IPS DF 4.7 (cell line): ENCODE measurements around the gene RTN1.

Experiments used
- DNase-seq: peaks from one replicate; pipeline ENCODE4 v3.0.0-alpha.2; 2013; ENCODE audit warnings: low spot score; ENCODE audit errors: extremely low read depth

Gene RTN1

DNA sequence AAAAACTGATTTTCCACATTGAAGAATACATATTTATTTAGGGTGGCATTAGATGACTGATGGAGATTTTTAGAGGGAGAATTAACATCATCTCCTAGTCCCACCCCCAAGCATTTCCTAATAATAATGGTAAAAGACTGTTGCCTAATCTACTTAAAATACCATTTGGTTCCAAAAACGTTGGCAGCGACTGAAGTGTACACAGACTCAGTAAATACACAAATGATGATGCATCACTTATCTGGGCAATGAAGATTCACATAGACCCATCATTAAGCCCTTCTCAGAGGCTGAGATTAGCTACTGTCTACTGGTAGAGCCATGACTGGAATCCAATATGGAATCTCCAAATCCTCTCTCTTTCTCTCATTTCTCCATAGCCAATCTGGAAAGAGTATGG is 18.2 kb downstream of the RTN1 start:
- no peak for DNase-seq

DNA sequence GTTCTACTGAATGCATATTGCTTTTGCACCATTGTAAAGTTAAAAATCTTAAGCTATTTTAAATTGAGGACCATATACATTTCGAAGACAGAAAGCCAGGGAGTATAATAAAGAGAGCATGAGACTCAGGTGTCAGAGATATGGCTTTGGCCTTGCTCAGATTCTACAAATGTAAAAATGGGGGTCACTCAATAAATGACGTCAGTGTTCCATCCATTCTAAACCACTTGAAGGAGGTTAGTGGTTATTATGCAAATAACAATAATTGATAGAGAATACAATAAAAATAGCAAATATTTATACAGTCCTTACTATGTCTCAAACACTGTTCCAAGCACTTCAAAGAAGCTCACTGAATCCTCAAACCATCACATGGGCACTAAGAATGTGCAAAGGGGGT is 20.1 kb downstream of the RTN1 start:
- DNase-seq: no peak

DNA sequence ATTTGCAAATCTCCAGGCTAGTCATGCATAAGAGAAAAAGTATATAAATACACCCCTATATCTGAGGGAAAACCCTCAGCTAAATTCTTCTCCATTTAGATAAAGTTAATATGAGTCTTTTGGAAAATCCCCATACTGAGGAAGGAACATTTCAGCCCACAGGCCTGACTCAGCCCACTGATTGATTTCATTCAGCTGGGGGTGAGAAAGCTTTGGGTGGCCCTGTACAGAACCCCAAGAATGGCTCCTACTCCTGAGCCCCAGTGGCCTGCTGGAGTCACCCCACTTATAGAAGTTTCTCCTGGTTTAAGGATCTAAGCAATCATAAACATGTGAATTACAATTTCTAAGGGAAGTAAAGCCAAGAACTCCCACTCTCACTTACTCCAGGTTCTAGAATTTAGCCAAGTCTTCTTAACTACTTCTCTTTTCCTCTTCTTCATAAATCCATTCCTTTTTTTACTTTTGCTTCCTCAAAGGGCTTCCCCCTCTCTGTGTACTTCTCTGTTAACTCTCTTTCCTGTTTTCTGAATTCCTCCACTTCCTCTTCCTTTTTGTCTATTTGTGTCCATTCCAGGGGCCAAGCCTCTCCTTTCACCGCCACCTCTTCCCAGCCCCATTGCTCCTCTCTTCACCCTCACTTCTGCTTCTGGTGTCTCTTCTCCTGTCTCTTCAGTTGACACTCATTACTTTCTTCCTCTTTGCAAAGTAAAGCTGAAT is 21.0 kb downstream of the RTN1 start:
- DNase-seq: no peak

DNA sequence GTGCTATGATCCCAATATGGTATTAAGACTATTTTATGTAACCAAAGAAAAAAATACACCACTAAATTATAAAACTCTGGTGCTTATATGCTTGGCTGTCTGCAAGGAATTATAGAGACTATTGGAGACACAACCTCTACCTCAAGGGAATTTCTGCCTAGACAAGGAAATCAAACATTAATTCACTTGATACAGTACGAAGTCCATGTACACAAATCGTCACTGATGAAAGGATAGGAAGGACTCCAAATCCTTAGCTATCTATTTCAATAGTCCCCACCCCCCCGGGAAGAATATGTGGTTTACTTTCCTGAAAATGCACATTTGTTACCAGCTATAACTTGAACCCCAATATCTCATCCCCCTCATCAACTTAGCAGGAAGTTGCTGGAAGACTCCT is 21.9 kb downstream of the RTN1 start:
- DNase-seq: no peak

DNA sequence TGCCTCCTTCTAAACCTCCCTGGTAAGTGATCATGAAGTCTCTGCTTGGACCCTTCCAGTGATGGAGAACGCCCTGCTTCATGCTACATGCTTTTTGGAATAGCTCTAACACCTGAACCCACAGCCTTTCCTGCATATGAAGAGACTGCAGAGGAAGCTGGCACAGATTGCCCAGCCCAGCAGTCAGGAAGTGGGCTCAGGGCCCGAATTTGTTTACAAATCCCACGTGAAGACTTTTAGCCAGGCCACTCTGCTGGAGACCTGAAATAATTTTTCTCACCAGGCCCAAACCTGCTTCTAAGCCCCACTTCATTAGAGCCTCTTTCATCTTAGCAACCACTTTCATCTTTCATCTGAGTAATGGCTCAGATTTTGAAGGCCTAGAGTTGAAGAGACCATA is 22.9 kb downstream of the RTN1 start:
- no peak for DNase-seq

DNA sequence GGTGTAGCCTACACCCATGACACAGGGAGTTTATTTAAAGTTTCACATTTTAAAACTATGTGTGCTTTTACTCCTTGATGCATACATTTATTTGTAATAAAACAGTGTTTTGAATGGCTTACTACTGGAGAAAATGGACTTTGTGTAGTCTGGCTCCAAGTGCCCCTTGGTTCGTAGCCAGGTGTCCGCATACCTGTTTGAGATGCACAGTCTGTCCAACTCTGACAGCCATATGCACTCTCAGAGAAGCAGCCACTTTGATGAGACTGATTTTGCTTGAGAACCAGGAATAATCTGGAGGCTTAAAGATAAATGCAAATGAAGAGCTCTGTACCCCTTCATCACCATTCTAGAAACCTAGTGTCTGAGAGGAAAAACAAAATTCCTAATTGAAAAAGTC is 24.0 kb downstream of the RTN1 start:
- DNase-seq: no peak

DNA sequence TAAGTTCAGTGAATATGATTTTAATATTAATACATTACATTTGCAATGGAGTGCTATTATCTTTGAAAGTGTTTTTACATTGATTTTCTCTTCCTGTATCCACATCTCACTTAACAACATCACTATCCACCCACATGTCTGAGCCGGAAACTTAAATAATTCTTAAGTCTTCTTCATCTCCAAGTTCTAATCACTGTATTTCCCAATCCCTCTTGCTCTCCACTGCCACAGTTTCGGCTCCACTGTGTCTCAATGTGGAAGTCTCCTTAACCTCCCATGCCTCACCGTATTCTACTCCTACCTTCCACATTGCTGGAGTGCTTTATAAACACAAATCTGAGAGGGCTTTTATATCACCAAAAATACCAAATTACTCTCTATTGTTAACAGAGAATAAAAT is 25.3 kb downstream of the RTN1 start:
- no peak for DNase-seq

DNA sequence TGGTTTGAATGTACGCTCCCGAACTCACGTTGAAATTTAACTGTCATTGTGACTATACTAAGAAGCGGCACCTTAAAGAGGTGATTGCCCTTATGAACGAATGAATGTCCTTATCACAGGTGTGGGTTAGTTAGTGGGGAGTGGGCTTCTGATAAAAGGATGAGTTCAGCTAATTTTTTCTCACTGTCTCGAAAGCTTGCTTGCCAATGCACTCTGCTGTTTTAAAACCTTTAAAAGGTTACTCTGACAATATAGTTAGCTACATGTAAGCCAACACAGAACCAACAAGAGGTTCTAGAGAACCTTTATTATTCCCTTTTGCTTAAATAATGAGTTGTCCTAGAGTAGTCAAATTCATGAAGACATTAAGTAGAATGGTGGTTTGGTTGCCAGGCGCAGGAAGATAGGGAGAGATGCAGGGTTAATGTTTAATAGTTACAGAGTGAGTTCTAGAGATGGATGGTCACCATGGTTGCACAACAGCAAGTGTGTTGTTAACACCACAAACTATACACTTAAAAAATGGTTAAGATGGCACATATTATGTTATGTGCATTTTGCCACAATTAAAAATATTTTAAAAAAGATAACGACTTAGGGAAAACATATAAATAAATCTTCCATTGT is 26.3 kb downstream of the RTN1 start:
- DNase-seq: no peak

DNA sequence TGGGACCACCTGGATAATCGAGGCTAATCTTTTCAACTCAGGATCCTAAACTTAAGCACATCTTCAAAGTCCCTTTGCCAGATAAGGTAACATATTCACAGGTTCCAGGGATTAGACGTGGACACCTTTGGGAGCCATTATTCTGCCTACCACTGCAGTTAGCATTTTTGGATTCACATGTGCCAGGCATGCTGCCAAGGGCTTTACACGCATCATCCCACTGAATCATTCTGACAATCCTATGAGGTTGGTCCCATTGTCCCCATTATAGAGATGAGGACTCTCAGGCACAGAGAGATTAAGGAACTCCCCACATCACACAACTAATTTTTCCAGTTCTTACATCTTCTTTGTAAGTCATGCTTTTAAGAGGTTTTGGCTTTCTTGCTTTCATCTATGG is 34.5 kb downstream of the RTN1 start:
- no peak for DNase-seq

DNA sequence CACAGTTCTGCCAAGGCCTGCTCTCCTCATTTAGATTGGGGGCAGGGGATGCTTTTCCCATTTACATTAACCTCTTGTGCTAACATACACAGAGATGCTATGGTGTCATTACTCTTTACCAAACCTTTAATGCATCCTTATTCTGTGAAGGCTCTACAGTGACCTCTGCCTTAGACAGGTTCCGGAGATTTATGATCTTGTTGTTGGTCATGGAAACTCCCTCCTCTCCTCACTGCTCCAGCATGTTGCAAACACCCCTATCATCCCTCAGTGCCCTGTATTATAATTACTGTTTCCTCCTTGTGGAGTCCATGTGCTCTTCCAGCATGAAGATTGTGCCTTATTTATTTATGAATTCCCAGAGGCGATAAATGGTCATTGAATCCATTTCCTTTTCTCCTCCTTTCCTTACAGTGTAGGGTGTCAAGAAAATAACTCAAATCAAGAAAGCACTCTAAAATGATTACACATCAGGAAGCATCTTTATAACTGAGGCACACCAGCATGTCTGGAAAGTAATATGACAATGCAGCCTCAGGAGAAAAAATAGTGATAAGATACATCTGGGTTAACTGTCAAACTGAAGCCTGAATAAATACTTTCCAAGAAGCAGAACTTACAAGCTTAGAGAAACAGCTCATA is 37.8 kb downstream of the RTN1 start:
- DNase-seq: no peak

DNA sequence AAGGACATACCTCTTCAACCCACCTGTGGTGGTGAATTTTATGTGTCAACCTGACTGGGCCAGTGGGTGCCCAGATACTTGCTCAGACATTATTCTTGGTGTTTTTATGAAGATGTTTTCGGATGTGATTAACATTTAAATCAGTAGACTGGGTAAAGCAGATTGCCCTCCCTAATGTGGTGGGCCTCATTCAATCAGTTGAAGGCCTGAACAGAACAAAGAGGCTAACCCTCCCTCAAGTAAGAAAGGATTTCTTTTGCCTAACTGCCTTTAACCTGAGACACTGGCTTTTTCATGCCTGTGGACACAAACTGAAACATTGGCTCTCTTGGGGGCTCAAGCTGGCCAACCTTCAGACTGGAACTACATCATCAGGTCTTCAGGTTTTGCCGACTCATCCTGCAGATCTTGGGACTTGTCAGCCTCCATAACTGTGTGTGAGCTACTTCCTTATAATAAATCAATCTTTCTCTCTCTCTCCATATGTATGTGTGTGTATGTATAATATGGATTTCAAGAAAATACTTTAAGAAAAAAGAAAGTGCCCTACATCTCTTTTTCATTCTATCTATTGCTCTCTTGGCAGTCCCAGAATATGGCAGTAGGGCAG is 39.4 kb downstream of the RTN1 start:
- no peak for DNase-seq

DNA sequence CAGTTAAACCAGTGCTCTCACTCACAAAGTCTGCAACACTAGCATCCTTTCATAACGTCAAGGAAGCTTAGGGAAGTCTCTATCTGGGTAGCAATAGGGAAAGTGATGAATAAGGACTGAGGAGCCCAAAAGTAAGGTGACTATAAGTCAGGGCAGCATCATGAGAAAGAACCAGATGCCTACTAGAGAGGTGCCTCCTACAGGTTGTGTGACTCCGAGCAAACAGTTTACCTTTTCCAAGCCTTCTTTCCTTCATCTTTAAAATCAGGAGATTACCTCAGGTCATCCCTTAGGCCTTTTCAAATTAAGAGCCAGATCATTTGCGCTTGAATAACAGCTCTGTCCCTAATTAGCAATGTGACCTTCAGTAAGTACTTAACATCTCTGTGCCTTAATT is 40.2 kb downstream of the RTN1 start:
- no peak for DNase-seq

DNA sequence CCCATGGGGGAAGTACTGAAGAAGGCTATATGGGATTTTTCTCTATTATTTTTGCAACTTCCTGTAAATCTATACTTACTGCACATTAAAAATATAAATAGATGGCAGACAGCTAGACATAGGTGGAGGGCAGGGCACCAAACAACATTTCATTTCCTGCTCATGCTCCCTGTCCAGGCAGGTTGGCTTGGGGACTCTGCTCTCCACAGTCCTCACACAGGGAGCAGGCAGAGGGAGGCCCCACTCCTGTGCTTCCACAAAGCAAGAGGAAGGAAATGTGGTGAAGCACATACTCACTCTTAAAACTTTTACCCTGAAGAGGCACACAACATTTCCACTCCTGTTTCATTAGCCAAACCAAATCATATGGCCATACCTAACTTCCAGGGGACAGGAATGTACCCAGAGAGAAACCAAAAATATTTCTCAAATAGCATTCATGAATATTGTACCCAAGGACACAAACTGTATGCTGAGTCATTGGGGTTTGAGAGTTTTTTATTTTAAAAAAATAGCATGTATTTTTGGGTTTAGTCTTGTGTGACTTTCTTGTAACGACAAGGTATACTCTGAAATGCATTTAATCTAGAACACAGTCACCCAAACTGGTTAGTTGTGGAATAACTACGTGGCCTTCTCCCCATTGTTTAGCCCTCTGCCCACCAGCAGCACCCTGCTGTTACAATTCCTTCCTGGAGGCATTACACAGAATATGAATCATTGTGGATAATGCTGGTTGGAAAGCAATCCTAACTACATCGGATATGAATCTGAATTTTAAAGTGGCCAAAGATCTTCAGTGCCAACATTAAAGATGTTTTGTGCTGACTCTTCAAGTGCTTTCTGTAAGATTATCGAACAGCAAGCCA is 40.9 kb downstream of the RTN1 start:
- DNase-seq: no peak

DNA sequence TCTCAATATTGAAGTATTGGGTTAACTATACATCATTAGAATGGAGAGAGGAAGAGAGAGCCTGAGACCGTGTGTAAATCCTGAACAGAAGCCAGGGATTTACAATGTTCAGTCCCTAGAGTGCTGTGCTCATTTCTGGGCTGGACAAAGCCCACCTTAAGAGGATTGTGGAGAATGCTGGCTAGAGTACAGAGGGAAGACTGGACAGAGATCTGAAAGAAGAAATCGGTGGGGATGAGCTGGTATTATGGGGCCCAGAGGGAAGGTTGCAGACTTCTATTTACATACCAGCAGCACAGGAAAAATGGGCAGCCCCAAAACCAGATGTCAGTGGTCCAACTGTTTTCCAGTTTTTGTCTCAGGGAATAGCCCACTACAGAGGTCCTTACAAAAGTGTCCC is 42.3 kb downstream of the RTN1 start:
- DNase-seq: no peak

DNA sequence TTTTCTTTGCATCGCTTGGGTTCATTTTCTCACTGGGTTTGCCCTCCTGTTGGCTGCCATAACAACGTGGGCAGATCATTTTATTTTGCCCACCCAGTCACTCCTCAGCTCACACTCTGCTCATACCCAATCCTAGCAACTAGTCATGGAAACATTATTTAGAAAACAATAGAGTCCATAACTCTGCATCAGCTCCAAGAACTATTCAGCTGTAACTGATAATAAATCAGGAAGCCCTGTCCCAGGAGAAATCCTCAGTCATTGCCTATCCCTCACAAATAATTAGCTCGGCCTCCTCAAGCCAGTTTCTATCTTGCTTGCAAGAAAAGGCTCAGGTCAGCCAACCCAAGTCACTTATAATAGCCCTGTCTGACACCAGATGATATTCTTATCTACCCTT is 43.2 kb downstream of the RTN1 start:
- no peak for DNase-seq

DNA sequence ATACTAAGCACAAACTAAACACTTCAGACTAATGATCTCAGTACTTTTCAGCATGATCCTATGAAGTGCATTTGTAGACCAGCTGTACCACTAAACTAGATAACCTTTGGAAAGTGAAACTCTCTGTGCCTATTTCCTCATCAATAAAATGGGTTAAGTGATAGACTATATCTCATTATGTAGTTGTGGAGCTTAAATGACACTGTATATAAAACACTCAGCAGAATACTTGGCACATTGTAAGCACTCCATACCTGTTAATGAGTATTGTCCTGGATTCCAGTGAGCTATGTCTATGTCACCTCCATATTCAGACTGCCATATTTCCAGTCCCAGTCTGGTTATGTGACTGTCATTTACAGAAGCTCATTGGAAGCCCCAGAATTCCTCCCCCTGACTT is 44.4 kb downstream of the RTN1 start:
- no peak for DNase-seq

DNA sequence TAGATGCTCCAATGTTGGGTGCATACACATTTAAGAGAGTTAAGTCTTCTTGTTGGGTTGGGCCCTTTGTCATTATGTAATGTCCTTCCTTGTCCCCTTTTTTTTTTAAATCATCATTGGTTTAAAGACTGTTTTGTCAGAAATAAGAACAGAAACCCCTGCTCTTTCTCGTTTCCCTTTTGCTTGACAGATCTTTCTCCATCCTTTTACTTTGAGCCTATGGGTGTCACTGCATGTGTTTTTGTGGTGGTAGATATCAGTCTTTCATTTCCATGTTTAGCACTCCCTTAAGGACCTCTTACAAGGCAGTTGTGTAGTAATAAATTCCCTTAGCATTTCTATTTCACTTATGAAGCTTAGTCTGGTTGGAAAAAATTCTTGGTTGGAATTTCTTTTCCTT is 47.4 kb downstream of the RTN1 start:
- no peak for DNase-seq

DNA sequence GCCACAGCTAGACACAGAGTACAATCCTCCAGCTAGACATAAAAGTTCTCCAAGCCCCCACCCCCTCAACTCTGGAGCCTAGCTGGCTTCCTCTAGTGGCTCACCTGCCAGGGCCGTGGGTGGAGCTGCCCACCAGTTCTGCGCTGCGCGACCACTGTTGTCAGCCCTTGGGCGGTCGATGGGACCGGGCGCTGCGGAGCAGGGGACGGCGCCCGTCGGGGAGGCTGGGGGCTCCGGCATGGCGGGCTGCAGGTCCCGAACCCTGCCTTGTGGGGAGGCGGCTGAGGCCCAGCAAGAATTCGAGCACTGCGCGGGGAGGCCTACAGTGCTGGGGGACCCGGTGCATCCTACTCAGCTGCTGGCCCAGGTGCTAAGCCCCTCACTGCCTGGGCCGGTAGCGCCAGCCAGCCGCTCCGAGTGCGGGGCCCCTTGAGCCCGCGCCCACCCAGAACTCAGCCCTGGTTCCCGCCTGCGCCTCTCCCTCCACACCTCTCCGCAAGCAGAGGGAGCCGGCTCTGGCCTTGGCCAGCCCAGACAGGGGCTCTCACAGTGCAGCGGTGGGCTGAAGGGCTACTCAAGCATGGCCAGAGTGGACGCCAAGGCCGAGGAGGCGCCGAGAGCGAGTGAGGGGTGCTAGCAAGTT is 51.0 kb downstream of the RTN1 start:
- DNase-seq: no peak

DNA sequence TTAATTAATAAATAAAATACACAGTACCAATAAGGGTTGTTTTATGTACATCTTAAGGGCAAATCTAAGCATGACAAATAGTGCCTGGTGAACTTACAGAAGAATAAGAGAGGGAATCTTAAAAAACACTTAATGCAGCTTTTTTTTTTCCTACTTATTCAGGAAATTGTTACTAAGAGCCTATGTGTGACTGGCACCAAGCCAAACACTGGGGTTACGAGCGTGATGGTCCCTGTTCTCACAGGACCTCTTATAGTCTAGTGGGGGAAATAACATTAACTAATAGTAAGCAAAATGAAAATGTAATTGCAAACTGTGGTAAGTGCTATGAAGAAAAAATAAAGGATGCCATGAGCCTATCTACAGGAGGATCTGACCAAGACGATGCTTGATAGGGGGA is 53.6 kb downstream of the RTN1 start:
- no peak for DNase-seq

DNA sequence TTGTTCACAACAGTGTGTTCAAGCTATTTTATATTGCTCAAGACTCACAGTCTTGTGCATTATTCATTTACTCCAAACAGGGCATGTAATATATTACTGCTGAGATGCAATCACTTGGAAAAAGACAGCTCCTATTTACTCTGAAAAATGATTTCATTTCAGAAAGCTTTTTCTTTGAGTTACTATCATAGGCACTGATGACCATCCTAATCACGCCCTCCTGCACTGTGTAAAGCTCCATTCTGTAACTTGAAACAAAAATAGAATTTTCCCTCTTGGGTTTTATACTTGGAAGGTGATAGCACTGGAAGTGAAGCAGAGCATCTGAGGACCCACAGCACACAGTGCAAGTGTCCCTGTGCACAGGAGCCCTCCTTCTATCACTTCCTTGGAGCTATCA is 55.6 kb downstream of the RTN1 start:
- DNase-seq: no peak

DNA sequence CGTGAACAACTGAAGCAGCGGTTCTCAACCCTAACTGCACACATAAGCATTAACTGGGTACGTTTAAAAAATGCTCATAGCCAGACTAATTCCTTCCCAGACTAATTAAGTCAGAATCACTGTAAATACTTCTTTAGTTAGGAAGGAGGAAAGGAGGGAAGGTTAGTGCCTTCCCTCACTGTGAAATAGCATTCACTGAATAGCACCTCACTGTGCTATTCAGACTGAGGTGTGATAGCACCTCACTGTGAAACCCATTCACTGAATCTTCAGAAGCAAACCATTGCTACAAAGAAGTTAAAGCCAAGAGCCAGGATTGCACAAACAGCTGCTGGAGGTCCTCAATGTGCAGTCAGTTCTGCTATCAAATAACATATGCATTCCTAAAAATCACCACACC is 58.8 kb downstream of the RTN1 start:
- DNase-seq: no peak
